ENCODE measurements around the gene FOXM1.

- no peak for TF ChIP-seq POLR2A (IDR thresholded peaks at IDR 0.05)
- TF ChIP-seq, protein P1, sequence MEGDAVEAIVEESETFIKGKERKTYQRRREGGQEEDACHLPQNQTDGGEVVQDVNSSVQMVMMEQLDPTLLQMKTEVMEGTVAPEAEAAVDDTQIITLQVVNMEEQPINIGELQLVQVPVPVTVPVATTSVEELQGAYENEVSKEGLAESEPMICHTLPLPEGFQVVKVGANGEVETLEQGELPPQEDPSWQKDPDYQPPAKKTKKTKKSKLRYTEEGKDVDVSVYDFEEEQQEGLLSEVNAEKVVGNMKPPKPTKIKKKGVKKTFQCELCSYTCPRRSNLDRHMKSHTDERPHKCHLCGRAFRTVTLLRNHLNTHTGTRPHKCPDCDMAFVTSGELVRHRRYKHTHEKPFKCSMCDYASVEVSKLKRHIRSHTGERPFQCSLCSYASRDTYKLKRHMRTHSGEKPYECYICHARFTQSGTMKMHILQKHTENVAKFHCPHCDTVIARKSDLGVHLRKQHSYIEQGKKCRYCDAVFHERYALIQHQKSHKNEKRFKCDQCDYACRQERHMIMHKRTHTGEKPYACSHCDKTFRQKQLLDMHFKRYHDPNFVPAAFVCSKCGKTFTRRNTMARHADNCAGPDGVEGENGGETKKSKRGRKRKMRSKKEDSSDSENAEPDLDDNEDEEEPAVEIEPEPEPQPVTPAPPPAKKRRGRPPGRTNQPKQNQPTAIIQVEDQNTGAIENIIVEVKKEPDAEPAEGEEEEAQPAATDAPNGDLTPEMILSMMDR (IDR thresholded peaks at IDR 0.05) = no peak
- no peak for TF ChIP-seq POLR2AphosphoS5 (IDR thresholded peaks at IDR 0.05)
- no peak for TF ChIP-seq EP300 (IDR thresholded peaks at IDR 0.05)
These were observed 2.9 kb upstream of the FOXM1 start for GRCh38 chr12:2879853-2880252.
